Mesenchymal stem cell (in vitro differentiated cells and primary cell): ENCODE measurements around the gene IGF1R.

Experiments
- DNase-seq: peaks from one replicate; pipeline ENCODE4 v3.0.0-alpha.2; 2013
- H2AFZ ChIP-seq: one replicate; pipeline ENCODE4 v1.6.1; 2013; ENCODE audit warnings: low read depth, mild to moderate bottlenecking, control low read depth, inconsistent platforms, low read length, moderate library complexity
- H2AK5ac ChIP-seq: 2 replicates; pipeline ENCODE4 v1.6.1; 2013; ENCODE audit warnings: low read length, moderate library complexity, mild to moderate bottlenecking, inconsistent platforms; ENCODE audit not compliant: severe bottlenecking
- H2BK120ac ChIP-seq: one replicate; pipeline ENCODE4 v1.6.1; 2013; ENCODE audit warnings: low read depth, mild to moderate bottlenecking, inconsistent platforms, low read length, moderate library complexity
- H2BK12ac ChIP-seq, 2 experiments: one replicate each; pipeline ENCODE4 v1.6.1; 2013; ENCODE audit warnings: inconsistent platforms in 2 of 2, low read length in 2 of 2, mild to moderate bottlenecking in 2 of 2, moderate library complexity in 2 of 2, control low read depth in 1 of 2
- H2BK15ac ChIP-seq: one replicate; pipeline ENCODE4 v1.6.1; 2013; ENCODE audit warnings: mild to moderate bottlenecking, low read depth, inconsistent platforms; ENCODE audit not compliant: poor library complexity, severe bottlenecking
- H2BK5ac ChIP-seq: 2 replicates; pipeline ENCODE4 v1.6.1; 2013; ENCODE audit warnings: low read depth, mild to moderate bottlenecking, low read length, control low read depth, inconsistent platforms; ENCODE audit not compliant: poor library complexity, severe bottlenecking
- H3K14ac ChIP-seq, 2 experiments: one replicate each; pipeline ENCODE4 v1.6.1; 2013; ENCODE audit warnings: inconsistent platforms in 2 of 2, low read length in 2 of 2, control low read depth in 1 of 2, mild to moderate bottlenecking in 1 of 2, moderate library complexity in 1 of 2
- H3K18ac ChIP-seq, 2 experiments: one replicate each; pipeline ENCODE4 v1.6.1; 2013; ENCODE audit warnings: inconsistent platforms in 2 of 2, low read length in 2 of 2, control low read depth in 1 of 2, low read depth in 1 of 2, mild to moderate bottlenecking in 1 of 2
- H3K23ac ChIP-seq, 2 experiments: one replicate each; pipeline ENCODE4 v1.6.1; 2013; ENCODE audit warnings: inconsistent platforms in 2 of 2, low read length in 2 of 2, mild to moderate bottlenecking in 2 of 2, moderate library complexity in 2 of 2, control low read depth in 1 of 2
- H3K27ac ChIP-seq: 2 replicates; pipeline ENCODE4 v1.5.1; 2013; ENCODE audit warnings: mild to moderate bottlenecking, moderate library complexity, low read length, control low read depth, inconsistent platforms; ENCODE audit not compliant: poor library complexity, severe bottlenecking
- H3K27me3 ChIP-seq, 2 experiments: 2 replicates each; pipeline versions ENCODE4 v1.6.1 to v1.7.0; 2013; ENCODE audit warnings: low read length in 2 of 2, mild to moderate bottlenecking in 2 of 2, moderate library complexity in 2 of 2, control low read depth in 1 of 2, inconsistent platforms in 1 of 2; ENCODE audit not compliant: control insufficient read depth in 1 of 2, insufficient read depth in 1 of 2
- H3K36me3 ChIP-seq, 2 experiments: 2 replicates each; pipeline versions ENCODE4 v1.6.1 to v1.7.0; 2013; ENCODE audit warnings: low read length in 2 of 2, control low read depth in 1 of 2, inconsistent platforms in 1 of 2, low read depth in 1 of 2, mild to moderate bottlenecking in 1 of 2; ENCODE audit not compliant: insufficient read depth in 2 of 2, control insufficient read depth in 1 of 2
- H3K4ac ChIP-seq, 2 experiments: one replicate each; pipeline ENCODE4 v1.6.1; 2013; ENCODE audit warnings: inconsistent platforms in 2 of 2, low read length in 2 of 2, mild to moderate bottlenecking in 2 of 2, moderate library complexity in 2 of 2, control low read depth in 1 of 2, low read depth in 1 of 2
- H3K4me1 ChIP-seq: 2 replicates; pipeline ENCODE4 v1.6.1; 2013; ENCODE audit warnings: low read depth, low read length, control low read depth; ENCODE audit not compliant: control insufficient read depth, insufficient read depth
- H3K4me2 ChIP-seq: 2 replicates; pipeline ENCODE4 v1.6.1; 2013; ENCODE audit warnings: low read length, mild to moderate bottlenecking, inconsistent platforms; ENCODE audit not compliant: poor library complexity, severe bottlenecking
- H3K4me3 ChIP-seq, 2 experiments: 2 replicates each; pipeline versions ENCODE4 v1.5.1 to v1.7.0; 2013; ENCODE audit warnings: low read length in 2 of 2, mild to moderate bottlenecking in 2 of 2, control low read depth in 1 of 2, low read depth in 1 of 2; ENCODE audit not compliant: insufficient read depth in 1 of 2
- H3K79me1 ChIP-seq: replicated peaks from 2 replicates; pipeline ENCODE4 v1.6.1; 2013; ENCODE audit warnings: mild to moderate bottlenecking, control low read depth, low read length, inconsistent platforms; ENCODE audit not compliant: poor library complexity, severe bottlenecking
- H3K9ac ChIP-seq: 2 replicates; pipeline ENCODE4 v1.7.0; 2013; ENCODE audit warnings: mild to moderate bottlenecking, low read length, moderate library complexity
- H3K9me3 ChIP-seq: 2 replicates; pipeline ENCODE4 v1.7.0; 2013; ENCODE audit warnings: mild to moderate bottlenecking, low read length; ENCODE audit not compliant: control insufficient read depth
- H4K8ac ChIP-seq: one replicate; pipeline ENCODE4 v1.6.1; 2013; ENCODE audit warnings: inconsistent platforms, mild to moderate bottlenecking, low read length, moderate library complexity
- H4K91ac ChIP-seq: one replicate; pipeline ENCODE4 v1.6.1; 2013; ENCODE audit warnings: mild to moderate bottlenecking, low read length, inconsistent platforms
- WGBS: methylation state at CpG from one replicate; pipeline ENCODE4 v1.1.7; 2013; ENCODE audit warnings: mixed read lengths; 5-methylcytosine and 5-hydroxymethylcytosine counted together

Gene IGF1R

GRCh38 chr15:98899272-98900021 lies 251.1 kb downstream of the IGF1R start:
- peaks cover 8 to 10% of the 10 kb centered on the region in 2 experiments for H3K36me3 ChIP-seq
- H3K27ac ChIP-seq, result peak overlapping the region; percentile 82
- H3K23ac ChIP-seq, result peak overlapping the region in 1 of 2 experiments; percentile 97
- peaks cover 28% of the 10 kb centered on the region for H3K79me1 ChIP-seq
- H3K4ac ChIP-seq, result peak overlapping the region; percentile 65 to 80
- no peaks in the 10 kb centered on the region for H3K27me3 ChIP-seq
- H2BK5ac ChIP-seq, result no peak overlapping the region
- peak overlapping the region; percentile 88 for H2BK15ac ChIP-seq
- peak overlapping the region; percentile 100 for H2AK5ac ChIP-seq
- peak overlapping the region; percentile 85 to 97 for H2BK12ac ChIP-seq
- peak overlapping the region; percentile 77 for H2BK120ac ChIP-seq
- no peak overlapping the region for H3K9ac ChIP-seq
- H3K14ac ChIP-seq, result peak overlapping the region in 1 of 2 experiments; percentile 83
- peak overlapping the region; percentile 95 for H4K91ac ChIP-seq
- H3K4me2 ChIP-seq, result no peak overlapping the region
- H2AFZ ChIP-seq, result peak overlapping the region; percentile 62
- H3K4me1 ChIP-seq, result peaks cover 27% of the 10 kb centered on the region
- peak overlapping the region; percentile 66 to 97 for H3K18ac ChIP-seq
- no peak overlapping the region for H3K4me3 ChIP-seq
- 81% methylated on average over 20 of the region's 20 CpGs for WGBS
- peak overlapping the region; percentile 8 for H4K8ac ChIP-seq
- DNase-seq, result peak; percentile 87
- H3K9me3 ChIP-seq, result no peaks in the 10 kb centered on the region

GRCh38 chr15:98900356-98900755 lies 252.0 kb downstream of the IGF1R start:
- H3K4me2 ChIP-seq, result peak overlapping the region; percentile 33
- peak overlapping the region; percentile 82 for H3K27ac ChIP-seq
- H2BK12ac ChIP-seq, result no peak overlapping the region
- H3K79me1 ChIP-seq, result peaks cover 23% of the 10 kb centered on the region
- H3K14ac ChIP-seq, result no peak overlapping the region
- H3K9me3 ChIP-seq, result no peaks in the 10 kb centered on the region
- H3K4me3 ChIP-seq, result no peak overlapping the region
- H2BK15ac ChIP-seq, result no peak overlapping the region
- peak overlapping the region in 1 of 2 experiments; percentile 11 for H3K18ac ChIP-seq
- WGBS, result 16% methylated on average over 5 of the region's 5 CpGs
- H2AFZ ChIP-seq, result no peak overlapping the region
- peak; percentile 71 for DNase-seq
- H2AK5ac ChIP-seq, result no peak overlapping the region
- no peaks in the 10 kb centered on the region for H3K27me3 ChIP-seq
- no peak overlapping the region for H4K91ac ChIP-seq
- no peak overlapping the region for H3K4ac ChIP-seq
- no peak overlapping the region for H3K23ac ChIP-seq
- H3K4me1 ChIP-seq, result peaks cover 29% of the 10 kb centered on the region
- H2BK120ac ChIP-seq, result no peak overlapping the region
- no peak overlapping the region for H2BK5ac ChIP-seq
- H4K8ac ChIP-seq, result no peak overlapping the region
- H3K9ac ChIP-seq, result no peak overlapping the region
- peaks cover 8 to 10% of the 10 kb centered on the region in 2 experiments for H3K36me3 ChIP-seq

GRCh38 chr15:98901434-98902072 lies 253.2 kb downstream of the IGF1R start:
- no peak overlapping the region for H3K14ac ChIP-seq
- H3K27ac ChIP-seq, result peak overlapping the region; percentile 39
- DNase-seq, result peak; percentile 50
- peak overlapping the region; percentile 9 to 65 for H3K4ac ChIP-seq
- no peak overlapping the region for H3K23ac ChIP-seq
- no peaks in the 10 kb centered on the region for H3K27me3 ChIP-seq
- peaks cover 23% of the 10 kb centered on the region for H3K79me1 ChIP-seq
- peak overlapping the region; percentile 43 for H4K91ac ChIP-seq
- no peak overlapping the region for H2AFZ ChIP-seq
- H3K4me3 ChIP-seq, result no peak overlapping the region
- peak overlapping the region; percentile 29 for H2BK120ac ChIP-seq
- peak overlapping the region; percentile 54 for H2AK5ac ChIP-seq
- peak overlapping the region; percentile 51 to 77 for H2BK12ac ChIP-seq
- no peak overlapping the region for H3K4me2 ChIP-seq
- H3K9me3 ChIP-seq, result no peaks in the 10 kb centered on the region
- no peak overlapping the region for H3K9ac ChIP-seq
- H3K36me3 ChIP-seq, result peaks cover 10% of the 10 kb centered on the region in 2 experiments
- peak overlapping the region; percentile 68 to 76 for H3K18ac ChIP-seq
- H4K8ac ChIP-seq, result peak overlapping the region; percentile 81
- no peak overlapping the region for H2BK5ac ChIP-seq
- H3K4me1 ChIP-seq, result peaks cover 29% of the 10 kb centered on the region
- no peak overlapping the region for H2BK15ac ChIP-seq
- 72% methylated on average over 10 of the region's 10 CpGs for WGBS

GRCh38 chr15:98902931-98903330 lies 254.6 kb downstream of the IGF1R start:
- DNase-seq, result no peak
- Histone ChIP-seq H3K36me3 (peaks cover 10 to 20% of the 10 kb centered on the region in 2 experiments), H3K79me1 (peaks cover 36% of the 10 kb centered on the region), H3K4me2 (no peak overlapping the region), H3K27me3 (no peaks in the 10 kb centered on the region), H2BK12ac (no peak overlapping the region), H2AFZ (no peak overlapping the region), H3K9me3 (no peaks in the 10 kb centered on the region), H4K8ac (no peak overlapping the region), H3K27ac (peak overlapping the region; percentile 78), H3K4me1 (peaks cover 41% of the 10 kb centered on the region), H3K9ac (peak overlapping the region; percentile 21), H2BK120ac (no peak overlapping the region), H3K4ac (peak overlapping the region in 1 of 2 experiments; percentile 7), H3K14ac (no peak overlapping the region), H3K4me3 (no peak overlapping the region), H2BK5ac (no peak overlapping the region), H4K91ac (no peak overlapping the region), H3K18ac (peak overlapping the region in 1 of 2 experiments; percentile 50), H2AK5ac (peak overlapping the region; percentile 93), H2BK15ac (no peak overlapping the region), H3K23ac (no peak overlapping the region)
- WGBS, result no CpG with 5 or more reads among the region's 4 CpGs
